ENCODE measurements around the gene LAP3. TPM values are rescaled to one million over a fixed set of nuclear protein-coding genes. Genes with fewer than 3 reads are reported as not detected.
A peak's percentile ranks its signal among the peaks of the same experiment; 100 is the strongest.

Gene LAP3
- total and polyA plus RNA-seq, 8 donors = 46.4 to 152 (median 90.8) TPM

- TF ChIP-seq POLR2AphosphoS5 (IDR thresholded peaks at IDR 0.05) = no peak
- WGBS, 5 donors = 93 to 98% (median 97%) methylated on average over 4 of the region's 4 CpGs
- Histone ChIP-seq H3K4me3 (no peak overlapping the region), H3K36me3 (peaks cover 13 to 63% (median 61%) of the 10 kb centered on the region in 4 donors), H3K27ac (no peak overlapping the region), H3K4me1 (peaks cover 0 to 6% (median 0%) of the 10 kb centered on the region in 4 donors), H3K27me3 (no peaks in the 10 kb centered on the region), H3K9me3 (no peaks in the 10 kb centered on the region)
- intact Hi-C loops (cut with DNase I; ENCODE audit: low total_unique reads) = no loop called here
- no peak for DNase-seq
Measured at GRCh38 chr4:17635056-17635455, 58.1 kb downstream of the LAP3 start.

GRCh38 chr4:17636341-17636695 lies 59.3 kb downstream of the LAP3 start:
- H3K36me3 ChIP-seq = peaks cover 13 to 51% (median 48%) of the 10 kb centered on the region in 4 donors
- H3K4me1 ChIP-seq = peaks cover 0 to 6% (median 0%) of the 10 kb centered on the region in 4 donors
- TF ChIP-seq POLR2A (IDR thresholded peaks at IDR 0.05) (no peak), EP300 (IDR thresholded peaks at IDR 0.05) (no peak), CTCF (IDR thresholded peaks at IDR 0.05) (no peak), POLR2AphosphoS5 (IDR thresholded peaks at IDR 0.05) (no peak)
- H3K4me3 ChIP-seq = no peak overlapping the region
- H3K27ac ChIP-seq = no peak overlapping the region
- intact Hi-C loops (cut with DNase I; ENCODE audit: low total_unique reads) = no loop called here
- WGBS, 5 donors = 89 to 94% (median 91%) methylated on average over 17 of the region's 17 CpGs
- DNase-seq = no peak
- no peaks in the 10 kb centered on the region for H3K27me3 ChIP-seq
- no peaks in the 10 kb centered on the region for H3K9me3 ChIP-seq

- H3K9me3 ChIP-seq = peaks cover 0 to 3% (median under 1%) of the 10 kb centered on the region in 4 donors
- DNase-seq = peak; percentile 82 to 85
- intact Hi-C loops (cut with DNase I; ENCODE audit: low total_unique reads) = no loop called here
- no peak overlapping the region for H3K4me3 ChIP-seq
- no peak overlapping the region for H3K27ac ChIP-seq
- H3K36me3 ChIP-seq = peaks cover 13 to 44% (median 42%) of the 10 kb centered on the region in 4 donors
- H3K27me3 ChIP-seq = no peaks in the 10 kb centered on the region
- WGBS, 5 donors = 52 to 71% (median 53%) methylated on average over 24 to 32 of the region's 32 CpGs
- H3K4me1 ChIP-seq = peaks cover 0 to 6% (median 0%) of the 10 kb centered on the region in 4 donors
- TF ChIP-seq EP300 (IDR thresholded peaks at IDR 0.05) (no peak), CTCF (IDR thresholded peaks at IDR 0.05) (peak in 5 of 7 experiments; percentile 53 to 89 (median 75)), POLR2AphosphoS5 (IDR thresholded peaks at IDR 0.05) (peak in 1 of 3 donors; percentile 40), POLR2A (IDR thresholded peaks at IDR 0.05) (no peak)
Measured at GRCh38 chr4:17636696-17637622, 60.0 kb downstream of the LAP3 start.

GRCh38 chr4:17639136-17639535 lies 62.1 kb downstream of the LAP3 start:
- TF ChIP-seq CTCF (IDR thresholded peaks at IDR 0.05) = no peak
- no peak for TF ChIP-seq POLR2A (IDR thresholded peaks at IDR 0.05)
- TF ChIP-seq EP300 (IDR thresholded peaks at IDR 0.05) = no peak
- no peak for TF ChIP-seq POLR2AphosphoS5 (IDR thresholded peaks at IDR 0.05)
- intact Hi-C loops (cut with DNase I; ENCODE audit: low total_unique reads) = no loop called here
- WGBS, 5 donors = 74 to 85% (median 83%) methylated on average over 7 of the region's 7 CpGs

More at GRCh38 chr4:17639136-17639535, 62.1 kb downstream of the LAP3 start:
- H3K36me3 ChIP-seq = peaks cover 0 to 23% (median 20%) of the 10 kb centered on the region in 4 donors
- no peaks in the 10 kb centered on the region for H3K27me3 ChIP-seq
- no peak overlapping the region for H3K27ac ChIP-seq
- DNase-seq = no peak
- no peak overlapping the region for H3K4me3 ChIP-seq
- peaks cover 0 to 13% (median 3%) of the 10 kb centered on the region in 4 donors for H3K9me3 ChIP-seq
- H3K4me1 ChIP-seq = peaks cover 0 to 6% (median 0%) of the 10 kb centered on the region in 4 donors
